HK-2 (cell line): Measurements from ENCODE around the gene LRP10.
"Not testable (repeated sequence)": the region's sequence is repeated elsewhere in the genome, so short reads cannot be mapped to it uniquely, and the experiment has no call there.

ENCODE experiments used
- DNase-seq: peaks from one replicate; pipeline ENCODE4 v3.0.0-alpha.2; 2018; ENCODE audit not compliant: unreplicated experiment

The LRP10 gene

GRCh38 chr14:22843123-22843925 is 28.2 kb upstream of the LRP10 start:
- DNase-seq, result no peak

- DNase-seq, result no peak
These were observed 27.1 kb upstream of the LRP10 start for GRCh38 chr14:22844221-22845102.

GRCh38 chr14:22845103-22845394 is 26.5 kb upstream of the LRP10 start:
- DNase-seq, result no peak

- no peak for DNase-seq
These were observed 25.5 kb upstream of the LRP10 start for GRCh38 chr14:22845821-22846625.

- no peak for DNase-seq
These were observed 24.7 kb upstream of the LRP10 start for GRCh38 chr14:22846811-22847307.

GRCh38 chr14:22847661-22848341 is 23.7 kb upstream of the LRP10 start:
- DNase-seq, result no peak

- DNase-seq, result no peak
These were observed 23.0 kb upstream of the LRP10 start for GRCh38 chr14:22848351-22849164.

GRCh38 chr14:22849212-22849819 is 22.2 kb upstream of the LRP10 start:
- DNase-seq, result no peak

- DNase-seq, result peak; percentile 86
These were observed 20.4 kb upstream of the LRP10 start for GRCh38 chr14:22850944-22851764.

GRCh38 chr14:22852178-22852577 is 19.4 kb upstream of the LRP10 start:
- DNase-seq, result not testable (repeated sequence)

GRCh38 chr14:22852599-22852939 is 19.0 kb upstream of the LRP10 start:
- DNase-seq, result no peak

GRCh38 chr14:22852940-22853767 is 18.4 kb upstream of the LRP10 start:
- DNase-seq, result peak; percentile 93

- DNase-seq, result not testable (repeated sequence)
These were observed 17.2 kb upstream of the LRP10 start for GRCh38 chr14:22854296-22854695.

GRCh38 chr14:22854963-22855724 is 16.4 kb upstream of the LRP10 start:
- no peak for DNase-seq

- DNase-seq, result no peak
These were observed 15.1 kb upstream of the LRP10 start for GRCh38 chr14:22856428-22856827.

GRCh38 chr14:22860377-22860776 is 11.2 kb upstream of the LRP10 start:
- not testable (repeated sequence) for DNase-seq

- DNase-seq, result no peak
These were observed 9.9 kb upstream of the LRP10 start for GRCh38 chr14:22861651-22862050.

- no peak for DNase-seq
These were observed 6.6 kb upstream of the LRP10 start for GRCh38 chr14:22864979-22865378.
